GM18861 (cell line): Measurements from ENCODE around the gene HSDL2.
"Not testable (repeated sequence)": the region's sequence is repeated elsewhere in the genome, so short reads cannot be mapped to it uniquely, and the experiment has no call there.

Experiments
- ATAC-seq: cut with Tn5 transposase; IDR thresholded peaks from one replicate; pipeline ENCODE4 v1.9.1; 2021; ENCODE audit not compliant: unreplicated experiment

HSDL2 gene

GRCh38 chr9:112494153-112494552 lies 114.2 kb downstream of the HSDL2 start:
- no peak for ATAC-seq

GRCh38 chr9:112495614-112496013 lies 115.7 kb downstream of the HSDL2 start:
- ATAC-seq, result no peak

DNA sequence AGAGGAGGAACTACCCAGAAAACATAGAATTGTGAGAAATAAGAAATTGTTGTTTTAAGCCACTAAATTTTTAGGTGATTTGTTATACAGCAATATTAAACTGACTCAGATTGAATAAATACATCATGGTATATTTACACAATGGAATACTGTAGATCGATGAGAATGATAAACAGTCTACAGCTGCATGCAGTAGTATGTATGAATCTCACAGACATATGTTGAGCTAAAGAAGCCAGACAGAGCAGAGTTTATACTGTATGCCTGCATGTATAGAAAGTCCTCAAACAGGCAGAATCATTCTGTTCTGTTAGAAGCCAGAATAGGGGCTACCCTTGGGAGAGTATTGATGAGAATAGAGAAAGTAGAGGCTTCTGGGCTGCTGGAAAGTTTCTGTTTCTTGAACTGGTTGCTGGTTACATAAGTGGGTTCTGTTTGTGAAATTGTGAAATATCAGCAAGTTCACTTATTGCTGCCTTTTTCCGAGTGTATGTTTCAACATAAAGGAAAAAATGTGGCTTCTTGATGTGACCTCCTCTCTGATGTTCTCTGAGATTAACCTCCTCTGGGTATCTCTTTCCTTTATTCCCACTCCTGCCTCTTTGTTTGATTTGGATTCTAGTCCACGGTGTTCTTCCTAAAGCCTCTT lies 116.3 kb downstream of the HSDL2 start:
- ATAC-seq, result no peak

DNA sequence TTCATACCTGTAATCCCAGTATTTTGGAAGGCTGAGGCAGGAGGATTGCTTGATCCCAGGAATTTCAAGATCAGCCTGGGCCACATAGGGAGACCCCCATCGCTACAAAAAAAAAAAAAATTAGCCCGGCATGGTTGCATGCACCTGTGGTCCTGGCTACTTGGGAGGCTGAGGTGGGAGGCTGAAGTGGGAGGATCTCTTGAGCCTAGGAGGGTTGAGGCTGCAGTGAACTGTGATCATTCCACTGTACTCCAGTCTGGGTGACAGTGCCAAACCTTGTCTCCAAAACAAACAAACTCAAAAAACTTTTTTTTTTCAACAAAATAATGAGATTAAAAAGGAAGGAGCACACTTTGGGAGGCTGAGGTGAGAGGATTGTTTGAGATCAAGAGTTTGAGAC lies 120.9 kb downstream of the HSDL2 start:
- no peak for ATAC-seq

DNA sequence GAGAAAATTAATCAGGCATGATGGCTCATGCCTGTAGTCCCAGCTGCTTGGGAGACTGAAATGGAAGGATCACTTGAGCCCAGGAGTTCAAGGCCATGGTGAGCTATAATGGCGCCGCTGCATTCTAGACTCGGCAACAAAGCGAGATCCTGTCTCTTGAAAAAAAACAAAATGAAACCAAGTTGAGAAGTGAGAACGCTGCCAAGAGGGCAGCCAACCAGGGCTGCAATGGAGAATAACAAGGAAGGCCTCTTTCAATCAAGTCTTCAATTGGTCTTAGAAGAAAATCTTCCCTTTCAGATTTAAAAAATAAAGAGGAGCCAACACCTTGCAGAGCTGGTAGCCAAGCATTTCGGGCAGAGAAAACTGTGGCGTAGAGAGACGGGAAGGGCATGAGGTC lies 121.4 kb downstream of the HSDL2 start:
- no peak for ATAC-seq

- no peak for ATAC-seq
These were observed 122.5 kb downstream of the HSDL2 start for GRCh38 chr9:112502175-112502946.

GRCh38 chr9:112503170-112503569 lies 123.3 kb downstream of the HSDL2 start:
- ATAC-seq, result no peak

DNA sequence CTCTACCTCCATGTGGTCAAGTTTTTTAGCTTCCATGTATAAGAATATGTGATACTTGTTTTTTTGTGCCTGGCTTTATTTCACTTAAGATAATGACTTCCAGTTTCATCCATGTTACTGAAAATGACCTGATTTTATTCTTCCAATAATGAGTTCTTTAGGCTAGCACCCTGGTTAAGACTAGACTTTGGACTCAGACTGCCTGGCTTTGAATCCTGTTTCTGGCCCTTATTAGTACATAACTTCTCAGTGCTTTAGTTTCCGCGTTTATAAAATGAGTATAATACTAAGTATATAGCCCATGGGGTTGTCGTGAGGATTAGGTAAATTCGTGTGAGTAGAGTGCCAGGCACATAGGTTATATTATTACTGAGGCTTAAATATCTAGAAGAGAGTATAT lies 125.2 kb downstream of the HSDL2 start:
- ATAC-seq, result no peak

DNA sequence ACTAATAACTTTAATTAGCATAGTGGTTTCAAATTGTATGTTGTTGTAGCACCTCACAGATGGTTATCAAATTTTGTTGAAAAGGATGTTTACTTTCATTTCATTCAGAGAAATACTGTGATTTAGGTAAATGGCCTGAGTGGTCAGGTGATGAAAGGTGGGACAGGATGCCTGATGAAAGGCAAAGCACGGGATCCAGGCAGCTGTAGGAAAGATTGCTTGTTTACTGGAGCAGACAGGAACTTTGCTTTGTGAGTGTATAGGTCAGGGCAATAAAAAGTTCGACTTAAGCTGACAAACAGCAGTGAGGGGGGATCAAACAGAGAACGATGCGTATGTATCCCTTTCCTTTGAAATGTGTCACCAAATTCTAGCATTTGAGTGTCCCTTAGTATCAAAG lies 125.7 kb downstream of the HSDL2 start:
- ATAC-seq, result no peak

- ATAC-seq, result no peak
These were observed 126.7 kb downstream of the HSDL2 start for GRCh38 chr9:112506571-112506970.

- no peak for ATAC-seq
These were observed 127.2 kb downstream of the HSDL2 start for GRCh38 chr9:112507001-112507680.

- ATAC-seq, result no peak
These were observed 128.5 kb downstream of the HSDL2 start for GRCh38 chr9:112508377-112508776.

GRCh38 chr9:112512377-112512776 lies 132.5 kb downstream of the HSDL2 start:
- ATAC-seq, result not testable (repeated sequence)

- no peak for ATAC-seq
These were observed 136.9 kb downstream of the HSDL2 start for GRCh38 chr9:112516769-112517168.

DNA sequence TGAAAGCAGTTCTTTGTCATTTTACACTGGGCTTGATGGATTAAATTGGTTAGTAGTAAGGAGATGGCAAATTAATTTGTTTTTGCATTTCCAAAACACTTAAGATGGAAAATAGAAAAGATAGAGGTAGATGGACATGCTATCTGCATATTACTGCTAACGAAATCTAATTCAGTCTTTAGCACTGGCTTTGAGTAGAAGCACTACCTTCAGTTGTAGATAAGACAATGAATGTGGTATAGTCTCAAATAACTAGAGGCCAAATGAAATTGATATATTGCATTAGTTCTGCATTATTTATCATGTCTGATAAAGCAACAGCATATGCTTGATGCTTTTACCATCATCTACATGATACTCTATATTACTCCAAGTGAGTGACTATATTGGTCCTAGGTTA lies 140.2 kb downstream of the HSDL2 start:
- ATAC-seq, result no peak

- ATAC-seq, result no peak
These were observed 140.7 kb downstream of the HSDL2 start for GRCh38 chr9:112520656-112521055.
